Large intestine (tissue), 3 donors: ENCODE results near the gene BLACAT1. TPM values are rescaled to one million over a fixed set of nuclear protein-coding genes. Genes with fewer than 3 reads are reported as not detected.
A peak's percentile ranks its signal among the peaks of the same experiment; 100 is the strongest.

Source experiments
- DNase-seq, 2 donors: peaks; one replicate each; pipeline versions ENCODE4 v3.0.0 to v3.0.0-alpha.2; 2013
- H3K27ac ChIP-seq: one replicate; pipeline ENCODE4 v1.5.1; 2013; ENCODE audit warnings: low read length
- H3K27me3 ChIP-seq: 2 replicates; pipeline ENCODE4 v1.6.1; 2013; ENCODE audit warnings: low read length; ENCODE audit not compliant: control insufficient read depth, insufficient read depth
- H3K36me3 ChIP-seq: 2 replicates; pipeline ENCODE4 v1.6.1; 2013; ENCODE audit warnings: low read length; ENCODE audit not compliant: control insufficient read depth, insufficient read depth
- H3K4me1 ChIP-seq: one replicate; pipeline ENCODE4 v1.6.1; 2013; ENCODE audit warnings: low read length; ENCODE audit not compliant: control insufficient read depth, insufficient read depth
- H3K4me3 ChIP-seq: one replicate; pipeline ENCODE4 v1.5.1; 2013; ENCODE audit warnings: low read length
- H3K9me3 ChIP-seq: one replicate; pipeline ENCODE4 v1.6.1; 2013; ENCODE audit warnings: mild to moderate bottlenecking, low read depth, low read length, moderate library complexity; ENCODE audit not compliant: control insufficient read depth
- WGBS: methylation state at CpG from one replicate; pipeline ENCODE4 v1.1.5; 2013; ENCODE audit warnings: low lambda C conversion rate; ENCODE audit not compliant: insufficient coverage; 5-methylcytosine and 5-hydroxymethylcytosine counted together
- polyA plus RNA-seq: library from polyadenylated mRNA; unstranded; fragments of 120-200 nt; gene quantifications from one replicate; pipeline ENCODE4 v1.2.1, GENCODE V29; 2013

BLACAT1 gene
- polyA plus RNA-seq, 1 donor: 0.88 TPM

- Histone ChIP-seq H3K27ac (no peak overlapping the region), H3K4me3 (no peak overlapping the region), H3K36me3 (no peaks in the 10 kb centered on the region), H3K4me1 (peaks cover 14% of the 10 kb centered on the region), H3K27me3 (peaks cover 33% of the 10 kb centered on the region), H3K9me3 (no peaks in the 10 kb centered on the region)
- whole genome bisulfite sequencing: no CpG with 5 or more reads among the region's 2 CpGs
- no peak for DNase-seq
Measured at GRCh38 chr1:205432116-205432515, 23.7 kb downstream of the BLACAT1 start.

- Histone ChIP-seq H3K9me3 (no peaks in the 10 kb centered on the region), H3K27ac (no peak overlapping the region), H3K4me1 (peaks cover 14% of the 10 kb centered on the region), H3K27me3 (peaks cover 34% of the 10 kb centered on the region), H3K4me3 (peak overlapping the region; percentile 35), H3K36me3 (no peaks in the 10 kb centered on the region)
- DNase-seq: peak in 1 of 2 donors; percentile 50
- 71% methylated on average over 1 of the region's 32 CpGs for WGBS
Measured at GRCh38 chr1:205430696-205431305, 25.0 kb downstream of the BLACAT1 start.

- Histone ChIP-seq H3K27me3 (peaks cover 38% of the 10 kb centered on the region), H3K4me3 (peak overlapping the region; percentile 35), H3K27ac (no peak overlapping the region), H3K36me3 (no peaks in the 10 kb centered on the region), H3K9me3 (no peaks in the 10 kb centered on the region), H3K4me1 (peaks cover 11% of the 10 kb centered on the region)
- DNase-seq: no peak
- 30% methylated on average over 2 of the region's 29 CpGs for WGBS
Measured at GRCh38 chr1:205429762-205430695, 25.8 kb downstream of the BLACAT1 start.

- no peak for DNase-seq
- H3K4me3 ChIP-seq: no peak overlapping the region
- no CpG with 5 or more reads among the region's 8 CpGs for WGBS
- no peaks in the 10 kb centered on the region for H3K9me3 ChIP-seq
- no peaks in the 10 kb centered on the region for H3K4me1 ChIP-seq
- H3K36me3 ChIP-seq: no peaks in the 10 kb centered on the region
- no peak overlapping the region for H3K27ac ChIP-seq
- H3K27me3 ChIP-seq: peaks cover 41% of the 10 kb centered on the region
Measured at GRCh38 chr1:205424901-205425600, 30.8 kb downstream of the BLACAT1 start.

GRCh38 chr1:205423814-205424399, 31.9 kb downstream of the BLACAT1 start:
- Histone ChIP-seq H3K36me3 (no peaks in the 10 kb centered on the region), H3K4me3 (no peak overlapping the region), H3K9me3 (no peaks in the 10 kb centered on the region), H3K27me3 (peaks cover 31% of the 10 kb centered on the region), H3K4me1 (no peaks in the 10 kb centered on the region), H3K27ac (no peak overlapping the region)
- WGBS: no CpG with 5 or more reads among the region's 6 CpGs
- DNase-seq: no peak

- H3K36me3 ChIP-seq: no peaks in the 10 kb centered on the region
- no peaks in the 10 kb centered on the region for H3K9me3 ChIP-seq
- H3K27ac ChIP-seq: no peak overlapping the region
- DNase-seq: no peak
- H3K4me3 ChIP-seq: no peak overlapping the region
- H3K27me3 ChIP-seq: peaks cover 29% of the 10 kb centered on the region
- no peaks in the 10 kb centered on the region for H3K4me1 ChIP-seq
- WGBS: no CpG with 5 or more reads among the region's 4 CpGs
Measured at GRCh38 chr1:205422993-205423642, 32.7 kb downstream of the BLACAT1 start.

GRCh38 chr1:205421798-205422197, 34.0 kb downstream of the BLACAT1 start, which contains the start of gene LEMD1:
Gene LEMD1 (minus strand): TSS chr1:205422056. CDS start chr1:205420536, 1,520 bp downstream.
- Histone ChIP-seq H3K36me3 (no peaks in the 10 kb centered on the region), H3K4me1 (no peaks in the 10 kb centered on the region), H3K4me3 (no peak within 1 kb of the TSS), H3K9me3 (no peaks in the 10 kb centered on the region), H3K27ac (no peak within 1 kb of the TSS), H3K27me3 (peaks cover 28% of the 10 kb centered on the region)
- no peak for DNase-seq
- WGBS: no CpG with 5 or more reads among the region's 2 CpGs

- Histone ChIP-seq H3K27ac (no peak overlapping the region), H3K4me3 (no peak overlapping the region), H3K9me3 (no peaks in the 10 kb centered on the region), H3K4me1 (no peaks in the 10 kb centered on the region), H3K27me3 (peaks cover 21% of the 10 kb centered on the region), H3K36me3 (no peaks in the 10 kb centered on the region)
- no peak for DNase-seq
- 100% methylated on average over 1 of the region's 2 CpGs for WGBS
Measured at GRCh38 chr1:205420938-205421337, 34.9 kb downstream of the BLACAT1 start.

- WGBS: 80% methylated on average over 1 of the region's 10 CpGs
- Histone ChIP-seq H3K27ac (no peak overlapping the region), H3K27me3 (peaks cover 6% of the 10 kb centered on the region), H3K4me3 (no peak overlapping the region), H3K9me3 (no peaks in the 10 kb centered on the region), H3K4me1 (no peaks in the 10 kb centered on the region), H3K36me3 (no peaks in the 10 kb centered on the region)
- DNase-seq: no peak
Measured at GRCh38 chr1:205417870-205418635, 37.8 kb downstream of the BLACAT1 start.
